Gastroesophageal sphincter (tissue), 3 donors: ENCODE data around the gene ZNF543.
A peak's percentile ranks its signal among the peaks of the same experiment; 100 is the strongest.

Experiments
- CTCF ChIP-seq, 4 experiments: fragments of 200-600 bp in 2 of 4; fragments of 450-650 bp in 2 of 4; sonication (generic) in 1 of 4; IDR thresholded peaks; one replicate each; pipeline ENCODE4 v1.5.1; 2017 to 2019; ENCODE audit warnings: antibody characterized with exemption in 4 of 4, mild to moderate bottlenecking in 2 of 4, moderate library complexity in 2 of 4
- EP300 ChIP-seq: sonication (generic); formaldehyde crosslinking; IDR thresholded peaks from one replicate; pipeline ENCODE4 v1.6.1; 2017; ENCODE audit warnings: antibody characterized with exemption, mild to moderate bottlenecking
- POLR2A ChIP-seq, 2 donors: fragments of 450-650 bp; IDR thresholded peaks; one replicate each; pipeline ENCODE4 v1.6.1; 2017; ENCODE audit warnings: antibody characterized with exemption in 2 of 2, mild to moderate bottlenecking in 2 of 2, moderate library complexity in 1 of 2

- TF ChIP-seq EP300 (no peak), CTCF (IDR thresholded peaks at IDR 0.05) (no peak), POLR2A (IDR thresholded peaks at IDR 0.05) (peak; percentile 39 to 56)
Observed at GRCh38 chr19:57362997-57363687, 42.9 kb downstream of the ZNF543 start, which contains the start of the genes TRAPPC2B and ZNF547.
